Bronchial epithelial cell (primary cell): ENCODE data around the gene RNF212B. TPM values are rescaled to one million over a fixed set of nuclear protein-coding genes. Genes with fewer than 3 reads are reported as not detected.
A peak's percentile ranks its signal among the peaks of the same experiment; 100 is the strongest.

Source experiments
- DNase-seq: peaks from one replicate; pipeline ENCODE4 v3.0.0-alpha.2; 2010; ENCODE audit warnings: low read depth
- FAIRE-seq: peaks from 2 replicates; lab custom pipeline; 2011; peaks lifted over from hg19 to GRCh38; lab: Jason Lieb, UNC
- H3K27me3 ChIP-seq: 2 replicates; pipeline ENCODE4 v1.5.1; 2011; ENCODE audit warnings: low read length; ENCODE audit not compliant: control insufficient read depth, insufficient read depth
- H3K36me3 ChIP-seq: 2 replicates; pipeline ENCODE4 v1.5.1; 2011; ENCODE audit warnings: low read length; ENCODE audit not compliant: control insufficient read depth, insufficient read depth
- H3K4me3 ChIP-seq: 2 replicates; pipeline ENCODE4 v1.5.1; 2011; ENCODE audit warnings: mild to moderate bottlenecking, low read depth, low read length, control low read depth
- total RNA-seq: library from RNA; depleted of rRNA; stranded (reverse); fragments of >200 nt; gene quantifications from 2 replicates; pipeline ENCODE4 v1.2.1, GENCODE V29; 2014
- TF ChIP-seq, protein P1 (sequence below): IDR thresholded peaks from 2 replicates; pipeline ENCODE4 v1.5.1; 2011; ENCODE audit warnings: mild to moderate bottlenecking, moderate library complexity, low read length, control low read depth, inconsistent platforms; ENCODE audit not compliant: insufficient read depth, severe bottlenecking

Gene RNF212B
- total RNA-seq, 1 donor from 2014 or later = not detected

DNA sequence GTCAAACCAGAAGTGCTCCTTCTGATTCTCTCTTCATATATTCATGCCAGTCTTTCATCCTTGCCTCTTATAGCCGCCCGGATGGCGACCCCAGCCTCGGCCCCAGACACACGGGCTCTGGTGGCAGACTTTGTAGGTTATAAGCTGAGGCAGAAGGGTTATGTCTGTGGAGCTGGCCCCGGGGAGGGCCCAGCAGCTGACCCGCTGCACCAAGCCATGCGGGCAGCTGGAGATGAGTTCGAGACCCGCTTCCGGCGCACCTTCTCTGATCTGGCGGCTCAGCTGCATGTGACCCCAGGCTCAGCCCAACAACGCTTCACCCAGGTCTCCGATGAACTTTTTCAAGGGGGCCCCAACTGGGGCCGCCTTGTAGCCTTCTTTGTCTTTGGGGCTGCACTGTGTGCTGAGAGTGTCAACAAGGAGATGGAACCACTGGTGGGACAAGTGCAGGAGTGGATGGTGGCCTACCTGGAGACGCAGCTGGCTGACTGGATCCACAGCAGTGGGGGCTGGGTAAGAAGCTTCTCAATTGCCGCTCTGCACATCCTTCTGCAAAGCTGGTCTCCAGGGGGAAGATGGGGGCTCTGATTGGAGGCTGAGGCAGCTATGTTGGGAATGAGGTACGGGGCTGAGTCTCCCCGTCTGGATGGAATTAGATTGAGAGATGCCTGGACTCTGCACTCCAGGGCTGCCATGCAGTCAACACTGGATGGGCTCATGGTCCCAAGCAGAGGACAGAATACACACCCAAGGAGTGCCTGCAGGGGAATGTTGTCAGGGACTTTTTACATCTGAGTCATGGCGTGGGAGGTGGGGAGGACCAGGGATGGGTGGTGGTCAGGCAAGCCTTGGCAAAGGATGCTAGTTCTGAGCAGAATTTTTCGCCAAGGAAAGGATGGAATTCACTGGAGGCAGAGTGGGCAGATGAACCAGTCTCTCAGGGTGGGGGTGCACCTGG, 70.2 kb downstream of the RNF212B start:
- DNase-seq (peak; percentile 85), FAIRE-seq (no peak)
- TF ChIP-seq, protein P1, sequence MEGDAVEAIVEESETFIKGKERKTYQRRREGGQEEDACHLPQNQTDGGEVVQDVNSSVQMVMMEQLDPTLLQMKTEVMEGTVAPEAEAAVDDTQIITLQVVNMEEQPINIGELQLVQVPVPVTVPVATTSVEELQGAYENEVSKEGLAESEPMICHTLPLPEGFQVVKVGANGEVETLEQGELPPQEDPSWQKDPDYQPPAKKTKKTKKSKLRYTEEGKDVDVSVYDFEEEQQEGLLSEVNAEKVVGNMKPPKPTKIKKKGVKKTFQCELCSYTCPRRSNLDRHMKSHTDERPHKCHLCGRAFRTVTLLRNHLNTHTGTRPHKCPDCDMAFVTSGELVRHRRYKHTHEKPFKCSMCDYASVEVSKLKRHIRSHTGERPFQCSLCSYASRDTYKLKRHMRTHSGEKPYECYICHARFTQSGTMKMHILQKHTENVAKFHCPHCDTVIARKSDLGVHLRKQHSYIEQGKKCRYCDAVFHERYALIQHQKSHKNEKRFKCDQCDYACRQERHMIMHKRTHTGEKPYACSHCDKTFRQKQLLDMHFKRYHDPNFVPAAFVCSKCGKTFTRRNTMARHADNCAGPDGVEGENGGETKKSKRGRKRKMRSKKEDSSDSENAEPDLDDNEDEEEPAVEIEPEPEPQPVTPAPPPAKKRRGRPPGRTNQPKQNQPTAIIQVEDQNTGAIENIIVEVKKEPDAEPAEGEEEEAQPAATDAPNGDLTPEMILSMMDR = no peak
- Histone ChIP-seq H3K36me3 (peaks cover 20% of the 10 kb centered on the region), H3K4me3 (peak overlapping the region; percentile 52), H3K27me3 (no peaks in the 10 kb centered on the region)

DNA sequence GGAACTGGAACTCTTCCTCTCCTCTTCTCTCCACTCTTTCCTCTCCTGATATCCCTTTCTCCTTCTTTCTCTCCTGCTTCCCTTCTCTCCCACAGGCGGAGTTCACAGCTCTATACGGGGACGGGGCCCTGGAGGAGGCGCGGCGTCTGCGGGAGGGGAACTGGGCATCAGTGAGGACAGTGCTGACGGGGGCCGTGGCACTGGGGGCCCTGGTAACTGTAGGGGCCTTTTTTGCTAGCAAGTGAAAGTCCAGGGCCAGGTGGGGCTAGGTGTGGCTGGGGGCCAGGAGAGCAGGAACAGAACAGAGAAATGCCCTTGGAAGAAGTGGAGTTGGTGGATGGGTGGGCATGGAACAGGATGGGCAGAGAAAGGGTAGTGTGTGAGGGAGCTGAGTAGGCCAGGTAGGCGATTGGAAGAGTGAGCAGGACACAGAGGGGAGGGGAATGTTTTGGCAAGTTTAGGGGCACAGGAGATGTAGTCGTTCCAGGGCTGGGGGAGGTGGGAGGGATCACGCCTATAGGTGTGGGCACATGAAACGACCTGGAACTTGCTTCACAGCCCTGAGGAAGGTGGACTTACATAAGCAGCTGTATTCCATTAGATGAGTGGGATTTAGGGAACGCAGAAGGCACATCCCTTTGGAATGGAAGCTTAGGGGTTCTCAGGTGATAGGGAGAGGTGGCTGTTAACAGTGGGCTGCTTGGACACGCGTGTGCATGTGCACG, 71.1 kb downstream of the RNF212B start:
- H3K36me3 ChIP-seq = peaks cover 20% of the 10 kb centered on the region
- TF ChIP-seq, protein P1 = no peak
- DNase-seq (no peak), FAIRE-seq (no peak)
- peak overlapping the region; percentile 5 for H3K4me3 ChIP-seq
- H3K27me3 ChIP-seq = no peaks in the 10 kb centered on the region

DNA sequence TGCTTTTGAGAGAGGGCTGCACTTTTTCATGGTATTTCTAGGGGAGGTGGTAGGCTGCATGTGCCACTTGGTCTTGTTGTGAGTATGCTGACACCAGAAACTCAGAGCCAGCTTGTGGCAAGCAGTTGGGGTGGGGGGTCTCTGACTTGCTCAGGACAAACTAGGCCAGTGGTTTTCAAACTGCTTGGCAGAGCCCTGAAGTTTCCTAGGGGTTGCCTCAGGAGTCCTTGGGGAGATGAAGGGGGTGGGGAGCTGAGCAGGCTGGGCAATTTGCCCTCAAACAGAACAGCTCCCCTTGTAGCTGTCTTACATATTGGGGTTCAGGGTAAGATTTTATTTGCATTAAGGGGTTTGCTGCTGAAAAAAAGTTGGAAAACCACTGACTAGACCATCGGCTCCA, 72.8 kb downstream of the RNF212B start:
- H3K36me3 ChIP-seq = peaks cover 20% of the 10 kb centered on the region
- TF ChIP-seq, protein P1 = no peak
- DNase-seq (no peak), FAIRE-seq (no peak)
- no peak overlapping the region for H3K4me3 ChIP-seq
- no peaks in the 10 kb centered on the region for H3K27me3 ChIP-seq

DNA sequence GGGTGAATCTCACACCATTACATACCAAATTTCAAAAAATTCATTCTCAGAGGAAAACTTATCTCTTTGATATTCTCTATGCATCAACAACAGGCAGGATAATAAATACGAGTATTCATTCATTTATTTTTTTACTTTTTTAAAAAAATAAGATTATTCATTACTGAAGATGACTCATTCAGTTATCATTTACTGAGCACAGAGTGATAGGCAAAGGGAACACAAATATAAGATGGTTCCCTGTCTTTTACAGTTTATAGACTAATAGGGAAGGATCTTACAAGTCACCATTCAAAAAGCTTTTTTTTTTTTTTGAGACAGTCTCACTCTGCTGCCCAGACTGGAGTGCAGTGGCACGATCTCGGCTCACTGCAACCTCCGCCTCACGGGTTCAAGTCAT, 78.6 kb downstream of the RNF212B start:
- DNase-seq (no peak), FAIRE-seq (no peak)
- Histone ChIP-seq H3K4me3 (no peak overlapping the region), H3K27me3 (no peaks in the 10 kb centered on the region), H3K36me3 (peaks cover 1% of the 10 kb centered on the region)
- TF ChIP-seq, protein P1 = no peak

DNA sequence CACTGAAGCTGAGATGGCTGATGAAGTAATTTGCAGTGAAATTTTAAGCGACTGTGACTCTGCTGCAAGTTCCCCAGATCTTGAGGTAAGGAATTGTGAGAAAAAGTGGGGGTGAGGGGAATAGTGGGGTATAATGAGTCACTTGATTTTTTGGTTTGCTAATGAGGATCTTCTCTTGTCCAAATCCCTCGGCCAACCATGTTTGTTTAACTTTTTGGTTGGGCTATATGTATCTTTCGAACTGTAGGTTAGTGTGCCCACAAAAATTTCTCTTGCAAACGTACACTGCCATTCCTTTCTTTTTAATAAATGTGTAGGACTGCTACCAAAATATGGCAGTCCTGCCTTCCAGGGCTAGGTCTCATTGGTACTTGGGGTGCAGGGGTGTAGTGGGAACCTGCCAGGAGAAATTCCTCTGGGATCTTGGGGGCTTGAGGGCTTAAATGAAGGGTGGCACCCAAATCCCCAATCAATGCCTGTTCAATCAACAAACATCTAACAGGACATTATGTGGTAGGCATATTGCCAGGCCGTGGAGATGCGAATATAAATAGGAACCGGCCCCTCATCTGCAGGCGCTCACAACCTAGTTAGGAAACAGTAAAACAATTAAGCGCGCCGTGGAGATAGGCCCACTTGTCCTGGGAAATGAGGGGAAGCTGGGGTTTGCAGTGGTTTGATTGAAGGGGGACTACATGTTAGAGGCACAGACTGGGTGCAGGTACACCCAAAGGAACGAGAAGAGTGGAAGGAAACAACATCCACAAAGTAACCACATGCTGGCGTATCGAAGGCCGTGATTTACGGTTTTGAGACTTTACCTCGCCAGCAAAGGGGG, 82.2 kb downstream of the RNF212B start:
- no peak for FAIRE-seq
- H3K4me3 ChIP-seq = no peak overlapping the region
- TF ChIP-seq, protein P1 = no peak

More for the DNA sequence above, 82.2 kb downstream of the RNF212B start:
- Histone ChIP-seq H3K27me3 (no peaks in the 10 kb centered on the region), H3K36me3 (peaks cover 12% of the 10 kb centered on the region)
- DNase-seq = no peak
